ENCODE results near the gene GALNT16.
"Not testable (repeated sequence)": the region's sequence is repeated elsewhere in the genome, so short reads cannot be mapped to it uniquely, and the experiment has no call there.

Gene GALNT16

DNA sequence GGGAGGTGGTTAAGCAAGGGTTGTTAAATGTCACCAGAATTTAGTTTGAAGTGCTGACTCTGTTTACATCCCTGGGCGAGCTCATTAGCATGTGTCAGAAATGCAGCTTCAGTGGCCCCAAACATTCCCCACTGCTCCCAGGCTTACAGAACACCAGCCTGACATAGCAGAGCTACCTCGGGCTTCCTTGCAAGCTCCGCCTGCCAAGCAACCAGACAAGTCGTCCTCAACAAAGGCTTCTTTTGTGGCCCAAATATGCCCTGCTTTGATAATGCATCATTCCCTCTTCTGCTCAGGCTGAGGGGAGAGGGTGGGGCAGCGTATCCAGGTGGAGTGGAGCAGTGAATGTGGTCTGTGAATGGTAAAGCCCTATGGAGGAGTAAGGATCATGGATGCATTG, 110.1 kb downstream of the GALNT16 start:
- no peak for DNase-seq

DNA sequence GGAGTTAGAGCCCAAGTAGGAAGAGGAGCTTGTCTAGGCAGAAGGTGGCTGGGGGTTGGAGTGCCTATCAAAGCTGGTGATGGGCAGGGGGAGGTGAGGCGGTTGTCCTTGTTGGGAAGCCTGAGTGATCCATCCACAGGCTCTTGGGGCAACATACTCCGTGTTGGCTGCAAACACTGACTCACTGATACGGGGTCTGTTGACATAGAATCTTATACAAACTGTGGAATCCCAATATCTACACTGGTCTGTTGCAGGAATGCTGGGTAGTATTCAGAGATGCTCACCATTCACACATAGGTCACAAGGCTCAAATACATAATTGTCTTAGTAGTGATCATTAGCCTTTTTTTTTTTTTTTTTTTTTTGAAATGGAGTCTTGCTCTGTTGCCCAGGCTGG, 112.2 kb downstream of the GALNT16 start:
- no peak for DNase-seq

- no peak for DNase-seq
Observed at GRCh38 chr14:69373104-69373503, 113.1 kb downstream of the GALNT16 start.

DNA sequence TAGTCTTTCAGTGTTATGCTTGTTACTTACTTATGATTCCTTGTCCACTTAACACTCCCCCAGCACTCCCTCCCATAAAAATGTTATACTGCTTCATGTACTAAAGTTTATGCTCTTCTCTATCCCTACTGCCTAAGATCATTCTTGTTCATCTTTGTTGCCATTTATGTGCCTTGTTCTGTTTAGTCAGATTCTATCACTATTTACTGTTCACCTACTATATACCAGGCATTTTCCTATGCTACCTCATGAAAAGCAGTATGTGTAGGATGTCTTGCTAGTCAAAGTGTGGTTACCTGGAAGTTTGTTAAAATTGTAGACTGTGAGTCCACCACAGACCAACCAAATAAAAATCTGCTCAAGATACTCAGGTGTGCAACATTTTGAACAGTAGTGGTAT, 114.3 kb downstream of the GALNT16 start:
- DNase-seq: no peak

- DNase-seq: no peak
Observed at GRCh38 chr14:69375182-69375581, 115.2 kb downstream of the GALNT16 start.

DNA sequence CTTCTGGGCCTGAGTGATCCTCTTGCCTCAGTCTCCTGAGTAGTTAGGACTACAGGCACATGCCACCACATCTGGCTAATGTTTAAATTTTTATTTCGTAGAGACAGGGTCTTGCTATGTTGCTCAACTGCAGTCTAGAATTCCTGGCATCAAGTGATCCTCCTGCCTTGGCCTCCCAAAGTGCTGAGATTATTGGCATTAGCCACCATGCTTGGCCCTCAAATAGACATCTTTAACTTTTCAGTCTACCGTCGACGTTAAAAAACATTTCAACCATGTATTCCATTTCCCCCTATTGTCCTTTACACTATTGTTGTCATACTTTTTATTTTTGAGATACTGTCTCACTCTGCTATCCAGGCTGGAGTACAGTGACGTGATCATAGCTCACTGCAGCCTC, 115.8 kb downstream of the GALNT16 start:
- no peak for DNase-seq

GRCh38 chr14:69376439-69376838, 116.5 kb downstream of the GALNT16 start:
- DNase-seq: peak; percentile 39

- DNase-seq: no peak
Observed at GRCh38 chr14:69378274-69378673, 118.3 kb downstream of the GALNT16 start.

DNA sequence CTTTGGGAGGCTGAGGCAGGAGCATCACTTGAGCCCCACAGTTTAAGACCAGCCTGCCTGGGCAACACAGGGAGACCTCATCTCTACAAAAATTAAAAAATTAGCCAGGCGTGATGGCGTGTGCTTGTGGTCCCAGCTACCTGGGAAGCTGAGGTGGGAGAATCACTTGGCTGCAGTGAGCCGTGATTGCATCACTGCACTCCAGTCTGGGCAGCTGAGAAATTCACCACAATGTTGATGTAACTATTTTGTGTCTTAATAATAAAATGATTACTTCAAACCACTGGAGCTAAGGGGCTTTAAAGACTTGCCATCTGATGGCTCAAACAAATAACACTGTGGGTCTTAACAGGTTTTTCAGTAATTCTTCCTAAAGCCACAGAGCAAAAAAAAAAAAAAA, 127.4 kb downstream of the GALNT16 start:
- DNase-seq: no peak

DNA sequence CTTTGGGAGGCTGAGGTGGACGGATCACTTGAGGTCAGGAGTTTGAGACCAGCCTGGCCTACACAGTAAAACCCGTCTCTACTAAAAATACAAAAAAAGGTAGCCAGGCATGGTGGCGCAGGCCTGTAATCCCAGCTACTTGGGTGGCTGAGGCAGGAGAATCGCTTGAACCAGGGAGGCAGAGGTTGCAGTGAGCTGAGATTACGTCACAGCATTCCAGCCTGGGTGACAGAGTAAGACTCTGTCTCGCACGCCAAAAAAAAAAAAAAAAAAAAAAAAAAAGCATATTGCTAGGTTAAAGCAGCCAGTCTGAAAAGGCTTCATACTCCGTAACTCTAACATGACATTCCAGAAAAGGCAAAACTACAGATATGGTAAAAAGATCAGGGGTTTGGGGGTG, 131.4 kb downstream of the GALNT16 start:
- DNase-seq: not testable (repeated sequence)

- no peak for DNase-seq
Observed at GRCh38 chr14:69392481-69392880, 132.5 kb downstream of the GALNT16 start.

DNA sequence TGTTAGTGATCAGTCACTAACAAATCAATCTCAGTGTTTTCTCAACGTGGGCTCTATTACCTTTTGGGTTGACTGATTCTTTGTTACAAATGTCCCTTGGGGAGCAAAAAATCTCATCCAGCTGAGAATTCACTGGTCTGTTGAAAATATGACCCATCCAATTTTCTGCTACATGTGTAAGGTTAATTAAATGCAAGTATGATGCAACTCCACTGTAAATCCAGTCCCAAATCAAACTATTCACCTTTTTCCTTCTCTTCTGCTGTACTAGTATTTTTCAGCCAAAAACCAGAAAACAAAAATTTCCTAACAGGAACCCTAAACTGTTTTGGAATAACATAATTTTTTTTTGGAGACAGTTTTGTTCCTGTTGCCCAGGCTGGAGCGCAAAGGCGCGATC, 136.0 kb downstream of the GALNT16 start:
- DNase-seq: no peak

GRCh38 chr14:69398053-69398817, 138.3 kb downstream of the GALNT16 start, which contains the start of the genes ERH and SLC39A9:
ERH (minus strand) TSS chr14:69398299; CDS start chr14:69398233, 66 bp downstream.
SLC39A9 (plus strand) TSS chr14:69398692; CDS start chr14:69399370, 678 bp downstream.
- DNase-seq: peak; percentile 83

DNA sequence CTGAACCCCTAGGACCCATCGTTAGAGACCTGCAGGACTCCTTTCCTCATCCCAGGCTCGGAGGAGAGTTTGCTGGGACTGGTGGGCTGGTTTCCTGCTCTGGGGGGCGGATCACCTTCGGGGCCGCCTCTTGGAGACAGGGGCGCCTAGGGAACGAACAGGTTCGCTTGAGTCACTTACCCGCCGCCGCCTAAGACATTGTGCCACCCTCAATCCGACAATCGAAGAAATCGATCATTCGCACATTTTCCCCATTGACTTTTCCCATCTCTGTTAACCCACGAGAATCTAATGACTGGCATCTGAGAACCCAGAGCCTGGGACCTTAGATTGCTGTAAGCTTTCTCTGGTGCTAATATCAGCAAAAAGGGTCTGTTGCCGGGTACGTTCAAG, 138.9 kb downstream of the GALNT16 start:
- DNase-seq: no peak

DNA sequence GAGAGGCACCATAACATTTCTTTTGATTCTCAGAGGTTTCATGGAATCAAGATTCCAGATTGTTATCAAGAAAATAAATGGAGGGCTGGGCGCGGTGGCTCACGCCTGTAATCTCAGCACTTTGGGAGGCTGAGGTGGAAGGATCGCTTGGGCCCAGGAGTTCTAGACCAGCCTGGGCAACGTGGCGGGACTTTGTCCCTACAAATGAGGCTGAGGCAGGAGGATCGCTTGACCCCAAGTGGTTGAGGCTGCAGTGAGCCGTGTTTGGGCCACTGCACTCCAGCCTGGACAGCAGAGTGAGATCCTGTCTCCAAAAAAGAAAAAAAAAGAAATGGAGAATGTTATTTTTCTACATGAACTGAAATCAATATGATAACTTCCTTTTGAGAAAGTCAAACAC, 139.8 kb downstream of the GALNT16 start:
- DNase-seq: no peak

- DNase-seq: no peak
Observed at GRCh38 chr14:69400154-69400553, 140.2 kb downstream of the GALNT16 start.

GRCh38 chr14:69401841-69402240, 141.9 kb downstream of the GALNT16 start:
- DNase-seq: no peak

DNA sequence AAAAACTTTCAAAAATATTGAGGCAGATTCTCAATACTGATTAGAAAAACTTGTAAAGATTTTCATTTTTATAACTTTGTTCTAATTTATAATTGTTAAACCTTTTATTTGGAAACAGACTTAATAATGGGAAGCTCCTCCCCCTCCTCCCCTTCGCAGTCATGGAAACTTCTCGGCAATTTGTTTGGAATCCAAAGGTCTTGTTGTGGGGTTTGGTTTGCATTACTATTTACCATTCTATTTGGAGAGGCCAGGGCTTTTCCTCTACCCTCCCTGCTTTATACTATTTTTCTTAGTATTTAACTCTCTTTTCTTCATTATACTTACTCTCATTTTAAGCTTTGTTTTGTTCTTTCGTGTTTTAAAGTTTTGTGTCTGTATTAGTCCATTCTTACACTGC, 144.5 kb downstream of the GALNT16 start:
- DNase-seq: no peak

- no peak for DNase-seq
Observed at GRCh38 chr14:69404883-69405282, 144.9 kb downstream of the GALNT16 start.

DNA sequence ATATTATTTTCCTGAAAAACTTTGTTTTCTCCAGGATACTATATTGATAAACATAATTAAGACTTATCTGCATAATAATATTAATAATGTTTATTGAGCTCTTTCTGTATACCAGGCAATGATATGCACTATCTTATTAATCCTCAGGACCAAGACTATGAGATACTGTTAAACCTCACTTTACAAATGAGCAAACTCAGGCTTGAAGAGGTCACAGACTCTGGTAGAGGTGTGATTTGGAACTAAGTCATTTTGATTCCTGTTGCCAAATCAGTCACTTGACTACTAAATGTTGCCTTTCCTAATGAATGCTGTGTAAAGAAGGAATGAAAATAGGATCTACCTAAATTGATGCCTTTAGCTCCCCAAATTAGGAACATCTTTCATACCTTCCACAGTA, 145.8 kb downstream of the GALNT16 start:
- DNase-seq: no peak

Data from GF-D8 (cell line).